ENCODE measurements around the gene FAM9B.

The FAM9B gene

GRCh38 chrX:9033989-9034388 is at the start of gene FAM9B:
Gene FAM9B, minus strand, starts transcription at chrX:9034127. Its CDS starts 1,141 bp downstream, at chrX:9032986.
- TF ChIP-seq GATA2 (IDR thresholded peaks at IDR 0.05; ENCODE audit: low read depth, low read length) (no peak), GATA3 (IDR thresholded peaks at IDR 0.05; ENCODE audit: low read depth, low read length) (no peak)

DNA sequence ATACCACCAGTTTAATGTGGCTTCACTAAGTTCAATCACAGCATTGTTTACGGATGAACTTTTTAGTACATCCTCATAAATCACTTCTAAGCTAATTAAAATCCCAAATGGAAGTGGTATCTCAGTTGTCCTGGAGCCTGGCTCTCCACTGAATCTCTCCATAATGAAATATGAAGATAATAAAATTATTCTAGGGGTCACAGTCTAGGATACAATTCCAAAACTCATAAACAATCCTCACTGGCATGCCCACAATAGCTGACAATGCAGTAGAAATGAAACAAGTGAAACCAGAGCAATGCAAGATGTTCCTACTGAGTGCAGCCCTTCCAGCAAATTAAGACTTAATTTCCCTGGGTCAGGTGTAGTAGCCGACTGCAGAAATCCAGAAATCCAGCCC is 47.3 kb upstream of the FAM9B start:
- TF ChIP-seq GATA2 (IDR thresholded peaks at IDR 0.05; ENCODE audit: low read depth, low read length) (no peak), GATA3 (IDR thresholded peaks at IDR 0.05; ENCODE audit: low read depth, low read length) (no peak)

GRCh38 chrX:9074326-9074725 is 40.4 kb upstream of the FAM9B start:
- TF ChIP-seq GATA2 (IDR thresholded peaks at IDR 0.05; ENCODE audit: low read depth, low read length): no peak
- TF ChIP-seq GATA3 (IDR thresholded peaks at IDR 0.05; ENCODE audit: low read depth, low read length): no peak

DNA sequence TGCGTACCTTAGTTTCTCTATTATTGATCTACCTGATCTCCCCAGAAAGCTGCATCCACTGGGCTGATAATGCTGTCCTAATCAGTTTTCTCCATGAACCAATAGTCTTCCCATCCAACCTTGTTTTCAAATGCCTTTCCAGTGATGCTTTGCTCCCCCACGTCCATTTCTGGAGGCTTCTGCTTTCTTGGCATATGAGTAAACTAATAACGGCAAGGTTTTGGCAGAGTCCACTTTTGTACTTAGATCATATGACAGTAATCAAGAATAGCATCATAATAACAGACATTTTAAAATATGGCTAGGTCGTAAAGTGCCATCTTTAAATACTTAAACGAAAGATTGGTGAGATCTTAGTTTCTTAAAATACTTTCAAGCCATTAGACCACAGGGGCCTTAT is 38.4 kb upstream of the FAM9B start:
- no peak for TF ChIP-seq GATA2 (IDR thresholded peaks at IDR 0.05; ENCODE audit: low read depth, low read length)
- TF ChIP-seq GATA3 (IDR thresholded peaks at IDR 0.05; ENCODE audit: low read depth, low read length): no peak

GRCh38 chrX:9071031-9071650 is 37.2 kb upstream of the FAM9B start:
- no peak for TF ChIP-seq GATA2 (IDR thresholded peaks at IDR 0.05; ENCODE audit: low read depth, low read length)
- TF ChIP-seq GATA3 (IDR thresholded peaks at IDR 0.05; ENCODE audit: low read depth, low read length): no peak

- TF ChIP-seq GATA3 (IDR thresholded peaks at IDR 0.05; ENCODE audit: low read depth, low read length): no peak
- TF ChIP-seq GATA2 (IDR thresholded peaks at IDR 0.05; ENCODE audit: low read depth, low read length): no peak
Observed at GRCh38 chrX:9069573-9069972, 35.6 kb upstream of the FAM9B start.

GRCh38 chrX:9064694-9065093 is 30.8 kb upstream of the FAM9B start:
- TF ChIP-seq GATA3 (IDR thresholded peaks at IDR 0.05; ENCODE audit: low read depth, low read length): no peak
- no peak for TF ChIP-seq GATA2 (IDR thresholded peaks at IDR 0.05; ENCODE audit: low read depth, low read length)

DNA sequence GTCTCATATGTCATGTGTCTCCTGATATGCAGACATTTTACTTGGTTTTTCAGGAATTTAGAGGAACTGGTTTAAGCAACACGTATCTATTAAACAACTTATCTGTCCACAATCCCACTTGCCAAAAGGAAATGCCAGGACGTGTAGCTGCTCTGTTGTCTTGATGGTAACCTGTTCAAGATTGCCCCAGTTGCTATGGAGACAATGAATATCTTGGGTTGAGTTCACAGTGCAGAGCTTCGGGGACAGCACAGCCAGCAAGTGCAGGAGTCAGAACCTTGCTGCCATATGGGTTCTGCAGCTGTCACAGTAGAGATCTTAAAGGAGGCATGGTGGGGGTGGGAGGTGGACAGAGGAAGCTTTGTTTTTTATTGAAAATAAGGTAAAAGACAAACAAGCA is 28.7 kb upstream of the FAM9B start:
- TF ChIP-seq GATA3 (IDR thresholded peaks at IDR 0.05; ENCODE audit: low read depth, low read length): no peak
- no peak for TF ChIP-seq GATA2 (IDR thresholded peaks at IDR 0.05; ENCODE audit: low read depth, low read length)

GRCh38 chrX:9055354-9055753 is 21.4 kb upstream of the FAM9B start:
- TF ChIP-seq GATA2 (IDR thresholded peaks at IDR 0.05; ENCODE audit: low read depth, low read length): no peak
- no peak for TF ChIP-seq GATA3 (IDR thresholded peaks at IDR 0.05; ENCODE audit: low read depth, low read length)

GRCh38 chrX:9052081-9052480 is 18.2 kb upstream of the FAM9B start:
- TF ChIP-seq GATA3 (IDR thresholded peaks at IDR 0.05; ENCODE audit: low read depth, low read length): no peak
- no peak for TF ChIP-seq GATA2 (IDR thresholded peaks at IDR 0.05; ENCODE audit: low read depth, low read length)

DNA sequence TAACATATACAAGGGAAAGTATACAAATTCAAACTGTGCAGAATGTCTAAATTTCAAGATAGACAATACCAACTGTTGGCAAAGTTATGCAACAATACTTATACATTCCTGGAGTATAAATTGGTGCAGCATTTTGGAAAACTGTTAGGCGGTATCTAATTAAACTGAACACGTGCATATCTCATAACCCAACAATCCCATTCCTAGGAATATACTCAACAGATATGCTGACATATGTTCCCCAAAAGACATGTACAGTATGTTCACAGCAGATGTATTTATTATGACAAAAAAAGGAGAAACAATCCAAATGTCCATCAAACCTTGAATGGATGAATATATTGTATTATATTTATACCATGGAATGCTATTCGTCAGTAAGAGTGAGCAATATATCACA is 16.4 kb upstream of the FAM9B start:
- TF ChIP-seq GATA3 (IDR thresholded peaks at IDR 0.05; ENCODE audit: low read depth, low read length) (no peak), GATA2 (IDR thresholded peaks at IDR 0.05; ENCODE audit: low read depth, low read length) (no peak)

GRCh38 chrX:9048801-9049200 is 14.9 kb upstream of the FAM9B start:
- TF ChIP-seq GATA2 (IDR thresholded peaks at IDR 0.05; ENCODE audit: low read depth, low read length): no peak
- TF ChIP-seq GATA3 (IDR thresholded peaks at IDR 0.05; ENCODE audit: low read depth, low read length): no peak

GRCh38 chrX:9038244-9038643 is 4.3 kb upstream of the FAM9B start:
- no peak for TF ChIP-seq GATA2 (IDR thresholded peaks at IDR 0.05; ENCODE audit: low read depth, low read length)
- TF ChIP-seq GATA3 (IDR thresholded peaks at IDR 0.05; ENCODE audit: low read depth, low read length): no peak

DNA sequence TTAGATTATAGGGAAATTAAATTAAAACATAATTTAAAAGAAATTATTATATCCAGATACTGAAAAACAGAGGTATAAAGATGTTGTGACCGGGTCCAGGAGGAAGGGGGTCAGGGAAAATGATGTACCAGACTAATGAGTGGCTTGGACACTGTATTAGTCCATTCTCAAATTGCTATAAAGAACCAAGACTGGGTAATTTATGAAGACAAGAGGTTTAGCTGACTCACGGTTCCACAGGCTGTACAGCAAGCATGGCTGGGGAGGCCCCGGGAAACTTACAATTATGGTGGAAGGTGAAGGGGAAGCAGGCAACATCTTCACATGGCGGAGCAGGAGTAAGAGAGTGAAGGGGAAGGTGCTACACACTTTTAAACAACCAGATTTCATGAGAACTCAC is 3.4 kb upstream of the FAM9B start:
- TF ChIP-seq GATA3 (IDR thresholded peaks at IDR 0.05; ENCODE audit: low read depth, low read length): no peak
- TF ChIP-seq GATA2 (IDR thresholded peaks at IDR 0.05; ENCODE audit: low read depth, low read length): no peak

- TF ChIP-seq GATA3 (IDR thresholded peaks at IDR 0.05; ENCODE audit: low read depth, low read length) (no peak), GATA2 (IDR thresholded peaks at IDR 0.05; ENCODE audit: low read depth, low read length) (no peak)
Observed at GRCh38 chrX:9033586-9033985, 341 bp downstream of the FAM9B start.

- TF ChIP-seq GATA2 (IDR thresholded peaks at IDR 0.05; ENCODE audit: low read depth, low read length) (no peak), GATA3 (IDR thresholded peaks at IDR 0.05; ENCODE audit: low read depth, low read length) (no peak)
Observed at GRCh38 chrX:9033179-9033578, 748 bp downstream of the FAM9B start.
